Stimulated activated CD8-positive, alpha-beta memory T cell treated with anti-CD3 and anti-CD28 coated beads, Interleukin-7, amount 100 ng/mL, for 4 hours (primary cell): ENCODE results near the gene CACNG3.
"Not testable (repeated sequence)": the region's sequence is repeated elsewhere in the genome, so short reads cannot be mapped to it uniquely, and the experiment has no call there.

Source experiments
- DNase-seq, 2 donors: peaks; one replicate each; pipeline ENCODE4 v3.0.0-alpha.2; 2020; ENCODE audit warnings: low read depth in 2 of 2

The CACNG3 gene

GRCh38 chr16:24279982-24280515, 23.9 kb downstream of the CACNG3 start:
- no peak for DNase-seq

DNA sequence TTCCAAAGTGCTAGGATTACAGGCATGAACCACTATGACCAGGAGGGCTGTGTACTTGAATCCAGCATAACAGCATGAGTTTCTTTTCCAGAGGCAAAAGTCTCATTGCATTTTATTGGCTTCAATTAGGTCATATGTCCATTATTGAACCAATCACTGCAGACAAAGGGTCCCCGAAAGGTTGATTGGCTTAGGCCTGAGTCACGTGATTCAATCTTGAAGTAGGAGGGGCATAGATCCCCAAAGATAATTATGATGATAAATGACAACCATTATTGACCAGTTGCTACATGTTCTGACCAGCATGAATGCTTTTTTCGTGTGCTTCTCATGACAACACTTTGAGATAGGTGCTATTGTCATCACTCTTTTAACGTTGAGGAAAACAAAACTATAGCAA, 25.3 kb downstream of the CACNG3 start:
- no peak for DNase-seq

DNA sequence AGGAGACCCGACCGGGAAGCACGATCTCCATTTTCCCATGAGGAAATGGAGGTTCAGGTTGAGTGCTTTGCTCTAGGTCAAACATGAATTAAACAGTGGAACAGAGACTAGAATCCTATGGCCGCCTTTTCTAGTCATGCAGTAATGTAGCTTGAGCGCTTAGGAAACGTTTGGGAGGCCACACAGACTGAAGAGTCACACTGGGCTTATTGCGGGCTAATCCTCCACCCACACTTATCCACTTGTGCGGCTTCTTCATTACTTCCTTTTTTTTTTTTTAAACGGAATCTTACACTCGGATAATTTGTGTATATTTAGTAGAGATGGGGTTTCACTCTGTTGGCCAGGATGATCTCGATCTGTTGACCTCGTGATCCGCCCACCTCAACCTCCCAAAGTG, 26.0 kb downstream of the CACNG3 start:
- no peak for DNase-seq

- no peak for DNase-seq
These were observed 30.7 kb downstream of the CACNG3 start for GRCh38 chr16:24286741-24287405.

DNA sequence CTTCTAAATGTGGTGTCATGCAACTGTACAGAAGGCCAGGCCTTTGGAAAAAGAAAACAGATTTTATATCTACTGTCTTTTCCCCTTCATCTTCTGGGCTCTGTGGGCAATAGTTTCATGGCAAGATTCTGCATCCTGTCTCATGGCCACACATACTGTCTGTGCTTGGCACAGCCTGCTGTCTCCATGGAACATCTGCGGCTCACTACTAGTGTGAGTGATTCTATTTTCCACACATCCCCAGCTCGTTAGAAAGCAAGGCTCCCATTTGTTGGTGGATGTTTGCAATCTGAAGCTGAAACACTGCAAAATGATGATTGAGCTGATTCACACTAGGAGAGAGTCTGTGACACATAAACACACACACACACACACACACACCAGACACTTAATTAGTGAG, 32.4 kb downstream of the CACNG3 start:
- no peak for DNase-seq

DNA sequence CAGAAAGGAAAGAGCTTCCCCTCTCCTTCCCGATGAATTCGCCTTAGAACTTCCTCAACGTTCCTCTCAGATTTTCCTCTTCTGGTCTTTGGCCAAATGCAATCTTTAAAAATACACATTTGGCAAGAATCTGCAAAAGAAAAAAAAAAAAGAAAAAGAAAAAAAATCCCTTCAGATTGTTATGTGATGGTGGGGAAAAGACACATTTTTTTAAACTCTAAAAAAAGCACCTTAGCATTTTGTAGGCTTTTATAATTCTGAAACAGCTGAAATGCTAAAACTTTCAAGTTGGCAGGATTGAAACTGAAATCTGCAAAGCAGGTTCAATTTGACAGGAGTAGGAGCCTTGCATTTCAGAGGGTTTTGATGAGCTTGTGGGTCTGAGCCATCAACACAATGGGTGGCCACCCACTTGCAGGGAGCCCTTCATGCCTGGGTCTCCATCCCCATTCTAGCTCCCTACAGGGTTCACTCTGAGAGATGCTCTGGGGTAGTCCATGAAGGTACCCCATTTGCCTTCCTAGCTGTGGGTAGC, 33.1 kb downstream of the CACNG3 start:
- DNase-seq, result no peak

DNA sequence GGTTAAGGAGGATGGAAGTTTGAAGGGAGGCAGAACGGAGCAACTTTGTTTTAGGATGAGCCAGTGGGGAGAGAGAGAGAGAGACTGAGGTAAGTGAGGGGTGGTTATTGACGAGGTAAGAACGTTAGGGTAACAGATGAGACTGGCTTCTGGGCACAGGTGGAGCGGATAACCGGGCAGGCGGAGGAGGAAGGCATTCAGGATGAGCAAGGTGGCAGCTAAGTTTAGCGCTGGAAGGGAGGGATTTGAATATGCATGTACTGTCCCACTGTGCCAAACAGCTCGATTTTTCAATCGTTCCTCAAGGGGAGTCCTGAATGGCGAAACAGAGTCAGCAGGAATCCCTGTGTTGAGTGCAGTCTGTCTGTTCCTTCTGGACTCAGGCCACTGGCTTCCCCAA, 35.8 kb downstream of the CACNG3 start:
- no peak for DNase-seq

GRCh38 chr16:24294131-24294530, 38.0 kb downstream of the CACNG3 start:
- DNase-seq, result no peak

GRCh38 chr16:24297375-24297774, 41.2 kb downstream of the CACNG3 start:
- DNase-seq, result no peak

- no peak for DNase-seq
These were observed 42.5 kb downstream of the CACNG3 start for GRCh38 chr16:24298548-24299167.

GRCh38 chr16:24300750-24301149, 44.6 kb downstream of the CACNG3 start:
- not testable (repeated sequence) for DNase-seq

- no peak for DNase-seq
These were observed 46.5 kb downstream of the CACNG3 start for GRCh38 chr16:24302636-24303035.

- no peak for DNase-seq
These were observed 52.1 kb downstream of the CACNG3 start for GRCh38 chr16:24308200-24308599.

GRCh38 chr16:24309258-24310142, 53.4 kb downstream of the CACNG3 start:
- no peak for DNase-seq

DNA sequence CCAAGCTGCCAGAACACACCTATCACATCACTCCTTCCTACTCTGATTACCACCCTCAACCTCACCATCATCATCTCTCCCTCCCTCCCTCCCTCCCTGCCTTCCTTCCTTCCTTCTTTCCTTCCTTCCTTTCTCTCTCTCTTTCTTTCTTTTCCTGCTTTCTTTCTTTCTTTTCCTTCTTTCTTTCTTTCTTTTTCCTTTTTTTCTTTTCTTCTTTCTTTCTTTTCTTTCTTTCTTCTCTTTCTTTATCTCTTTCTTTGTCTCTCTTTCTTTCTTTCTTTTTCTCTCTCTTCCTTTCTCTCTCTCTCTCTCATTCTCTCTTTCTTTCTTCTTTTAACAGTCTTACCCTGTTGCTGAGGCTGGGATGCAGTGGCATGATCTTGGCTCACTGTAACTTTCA, 59.2 kb downstream of the CACNG3 start:
- no peak for DNase-seq

GRCh38 chr16:24318680-24319079, 62.5 kb downstream of the CACNG3 start:
- no peak for DNase-seq

DNA sequence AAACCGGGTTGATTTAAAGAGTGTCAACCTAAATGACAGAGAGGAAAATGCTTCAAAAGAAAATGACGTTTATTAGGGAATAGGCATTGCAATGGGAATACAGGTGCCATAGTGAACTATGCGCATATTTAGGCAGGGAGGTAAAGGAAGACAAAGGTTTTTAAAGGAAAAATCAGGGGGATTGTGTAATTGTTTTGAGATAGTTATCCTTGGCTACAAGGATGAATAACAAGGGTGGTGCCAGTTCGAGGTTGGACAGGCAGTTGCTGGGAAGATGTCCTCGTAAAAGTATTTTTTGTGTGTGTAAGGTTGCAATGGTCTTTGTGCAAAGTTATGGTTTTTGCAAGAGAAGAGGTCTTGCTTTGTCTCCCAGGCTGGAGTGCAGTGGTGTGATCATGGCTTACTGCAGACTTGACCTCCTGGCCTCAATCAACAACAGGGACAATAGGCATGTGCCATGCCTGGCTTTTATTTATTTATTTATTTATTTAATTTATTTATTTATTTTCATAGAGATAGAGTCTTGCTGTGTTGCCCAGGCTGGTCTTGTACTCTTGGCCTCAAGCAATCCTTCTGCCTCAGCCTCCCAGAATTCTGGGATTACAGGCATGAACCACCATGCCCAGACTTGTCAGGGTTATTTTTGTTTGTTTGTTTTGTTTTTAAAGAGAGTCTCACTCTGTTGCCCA, 63.1 kb downstream of the CACNG3 start:
- DNase-seq, result no peak

DNA sequence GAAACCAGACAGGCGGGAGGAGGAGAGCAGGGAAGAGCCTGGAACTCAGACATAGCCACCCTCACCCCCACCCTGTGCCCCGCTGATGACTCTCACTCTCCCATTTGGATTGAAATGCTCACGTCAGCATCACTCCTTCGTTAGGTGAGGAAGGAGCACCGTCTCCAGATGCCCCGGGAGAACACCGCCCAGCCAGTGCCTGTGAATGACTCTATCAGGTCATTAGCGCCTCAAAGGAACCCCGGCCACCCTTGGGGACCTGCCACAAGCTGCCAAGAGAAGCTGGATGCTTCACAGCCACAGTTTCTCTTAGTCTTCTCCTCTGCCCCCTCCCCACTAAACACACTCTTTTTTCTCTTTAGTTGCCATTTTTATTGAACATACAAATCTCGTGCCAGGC, 66.0 kb downstream of the CACNG3 start:
- DNase-seq, result no peak

- no peak for DNase-seq
These were observed 68.3 kb downstream of the CACNG3 start for GRCh38 chr16:24324421-24324820.

DNA sequence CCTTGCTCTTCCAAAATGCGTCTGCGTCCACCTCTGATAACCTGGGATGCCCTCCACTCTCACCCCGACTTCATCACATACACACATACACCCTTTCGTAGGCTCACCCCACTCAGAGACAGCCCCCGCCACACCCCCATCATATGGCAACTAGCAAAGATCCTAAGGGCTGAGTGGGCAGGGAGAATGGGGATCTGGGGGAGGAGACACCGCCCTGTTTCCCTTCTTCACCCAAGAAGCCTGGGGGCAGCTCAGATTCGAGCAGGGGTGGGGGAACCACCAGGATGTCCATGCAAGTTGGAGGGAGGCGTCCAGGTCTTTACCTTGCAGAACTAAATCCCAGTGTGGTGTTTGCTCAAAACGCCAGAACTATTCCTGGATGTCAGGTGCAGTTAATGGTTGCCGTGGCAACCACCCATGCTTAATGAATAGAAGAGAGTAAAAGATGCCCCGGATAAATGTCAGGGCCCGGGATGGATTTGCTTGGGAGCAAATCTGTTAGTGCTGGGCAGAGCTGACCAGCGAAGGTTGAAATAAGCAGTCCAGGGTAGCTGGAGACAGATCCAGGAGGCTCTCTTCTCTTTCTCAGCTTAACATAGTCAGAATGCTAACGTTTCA, 72.8 kb downstream of the CACNG3 start:
- DNase-seq, result no peak

GRCh38 chr16:24332178-24332577, 76.0 kb downstream of the CACNG3 start:
- DNase-seq, result no peak
